Natural killer cell (primary cell): ENCODE measurements around the gene BMERB1. TPM values are rescaled to one million over a fixed set of nuclear protein-coding genes. Genes with fewer than 3 reads are reported as not detected.
A peak's percentile ranks its signal among the peaks of the same experiment; 100 is the strongest.

Experiments used
- ATAC-seq, 3 donors: fragments of 150-1000 bp in 2 of 3; fragments of 200-7000 bp in 1 of 3; cut with Tn5 transposase; 1 replicate in 1 of 3; 2 replicates in 2 of 3; pipeline ENCODE4 v1.10.0; 2021; ENCODE audit warnings: mild to moderate bottlenecking in 2 of 3, moderate library complexity in 2 of 3
- DNase-seq, 2 donors: peaks; one replicate each; pipeline versions ENCODE4 v3.0.0 to v3.0.0-alpha.2; 2013 to 2021; ENCODE audit warnings: mixed read lengths in 1 of 2
- H3K27ac ChIP-seq: one replicate; pipeline ENCODE4 v1.5.1; 2013; ENCODE audit warnings: mild to moderate bottlenecking, low read length
- H3K27me3 ChIP-seq: one replicate; pipeline ENCODE4 v1.6.1; 2013; ENCODE audit warnings: low read length; ENCODE audit not compliant: control insufficient read depth, insufficient read depth
- H3K36me3 ChIP-seq: one replicate; pipeline ENCODE4 v1.6.1; 2013; ENCODE audit warnings: low read length; ENCODE audit not compliant: control insufficient read depth, insufficient read depth
- H3K4me1 ChIP-seq: one replicate; pipeline ENCODE4 v1.6.1; 2013; ENCODE audit warnings: low read length; ENCODE audit not compliant: control insufficient read depth, insufficient read depth
- H3K4me3 ChIP-seq: one replicate; pipeline ENCODE4 v1.5.1; 2013; ENCODE audit warnings: low read length
- H3K9me3 ChIP-seq: one replicate; pipeline ENCODE4 v1.6.1; 2013; ENCODE audit warnings: low read length; ENCODE audit not compliant: control insufficient read depth, insufficient read depth
- H3K27ac Mint-ChIP-seq, 2 donors: one replicate each; pipeline ENCODE4 v1.8.0; 2022; ENCODE audit warnings: mild to moderate bottlenecking in 2 of 2, mixed read lengths in 2 of 2, moderate library complexity in 1 of 2
- H3K27me3 Mint-ChIP-seq, 2 donors: one replicate each; pipeline ENCODE4 v1.8.0; 2022; ENCODE audit warnings: low read depth in 2 of 2, mixed read lengths in 2 of 2
- H3K36me3 Mint-ChIP-seq: one replicate; pipeline ENCODE4 v1.8.0; 2022; ENCODE audit warnings: mixed read lengths
- H3K4me1 Mint-ChIP-seq, 2 donors: one replicate each; pipeline ENCODE4 v1.8.0; 2022; ENCODE audit warnings: mixed read lengths in 2 of 2
- H3K4me3 Mint-ChIP-seq: one replicate; pipeline ENCODE4 v1.8.0; 2022; ENCODE audit warnings: mild to moderate bottlenecking, moderate library complexity, mixed read lengths
- H3K9me3 Mint-ChIP-seq, 2 donors: one replicate each; pipeline ENCODE4 v1.8.0; 2022; ENCODE audit warnings: mixed read lengths in 2 of 2
- WGBS: methylation state at CpG from one replicate; pipeline ENCODE4 v1.1.7; 2013; ENCODE audit warnings: missing lambda C conversion rate; ENCODE audit not compliant: insufficient coverage; 5-methylcytosine and 5-hydroxymethylcytosine counted together
- intact Hi-C: fragments of 100-400 bp; cut with micrococcal nuclease; formaldehyde crosslinking; loops from one replicate; pipeline ENCODE4 v1.14.2; 2022
- total RNA-seq, 4 donors: library from RNA; stranded (reverse); fragments of 120-200 nt in 1 of 4; gene quantifications; one replicate each; pipeline versions ENCODE4 v1.2.3 to v1.2.4, GENCODE V29; 2013 to 2022
- TF ChIP-seq, protein P1 (sequence below): fragments of 200-600 bp; IDR thresholded peaks from one replicate; pipeline ENCODE4 v1.8.0; 2022; ENCODE audit warnings: antibody characterized with exemption

BMERB1 gene
- total RNA-seq, 3 donors from 2014 or later (not counting 1 experiment from before 2014, with no cell fraction given): 3.7 to 6.7 (median 4.5) TPM

DNA sequence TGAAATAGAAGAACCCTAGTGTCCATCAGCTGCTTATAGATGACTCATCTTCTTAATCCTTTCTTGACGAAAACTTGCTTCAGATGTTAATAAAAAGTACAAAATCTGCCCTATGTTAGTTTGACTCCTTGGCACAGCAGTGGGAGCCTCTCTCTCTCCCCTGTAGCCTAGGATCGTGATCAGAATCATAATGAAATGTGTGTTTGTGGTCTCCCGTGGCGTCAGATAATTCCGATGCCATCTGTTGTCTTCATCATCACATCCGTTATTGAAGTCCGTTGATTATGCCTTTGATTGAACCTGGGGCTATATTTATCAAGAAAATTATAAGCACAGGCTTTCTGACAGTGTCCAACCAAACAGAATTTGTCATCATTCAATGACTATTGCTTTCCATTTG lies 102.5 kb downstream of the BMERB1 start:
- no peaks in the 10 kb centered on the region for H3K27me3 Mint-ChIP-seq
- TF ChIP-seq, protein P1, sequence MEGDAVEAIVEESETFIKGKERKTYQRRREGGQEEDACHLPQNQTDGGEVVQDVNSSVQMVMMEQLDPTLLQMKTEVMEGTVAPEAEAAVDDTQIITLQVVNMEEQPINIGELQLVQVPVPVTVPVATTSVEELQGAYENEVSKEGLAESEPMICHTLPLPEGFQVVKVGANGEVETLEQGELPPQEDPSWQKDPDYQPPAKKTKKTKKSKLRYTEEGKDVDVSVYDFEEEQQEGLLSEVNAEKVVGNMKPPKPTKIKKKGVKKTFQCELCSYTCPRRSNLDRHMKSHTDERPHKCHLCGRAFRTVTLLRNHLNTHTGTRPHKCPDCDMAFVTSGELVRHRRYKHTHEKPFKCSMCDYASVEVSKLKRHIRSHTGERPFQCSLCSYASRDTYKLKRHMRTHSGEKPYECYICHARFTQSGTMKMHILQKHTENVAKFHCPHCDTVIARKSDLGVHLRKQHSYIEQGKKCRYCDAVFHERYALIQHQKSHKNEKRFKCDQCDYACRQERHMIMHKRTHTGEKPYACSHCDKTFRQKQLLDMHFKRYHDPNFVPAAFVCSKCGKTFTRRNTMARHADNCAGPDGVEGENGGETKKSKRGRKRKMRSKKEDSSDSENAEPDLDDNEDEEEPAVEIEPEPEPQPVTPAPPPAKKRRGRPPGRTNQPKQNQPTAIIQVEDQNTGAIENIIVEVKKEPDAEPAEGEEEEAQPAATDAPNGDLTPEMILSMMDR: no peak
- no peaks in the 10 kb centered on the region for H3K36me3 Mint-ChIP-seq
- 92% methylated on average over 7 of the region's 7 CpGs for WGBS
- intact Hi-C loops: no loop called here
- Histone ChIP-seq H3K4me1 (no peaks in the 10 kb centered on the region), H3K36me3 (no peaks in the 10 kb centered on the region), H3K9me3 (no peaks in the 10 kb centered on the region), H3K27me3 (no peaks in the 10 kb centered on the region), H3K4me3 (no peak overlapping the region), H3K27ac (no peak overlapping the region)
- no peak overlapping the region for H3K27ac Mint-ChIP-seq
- H3K4me3 Mint-ChIP-seq: no peak overlapping the region
- no peaks in the 10 kb centered on the region for H3K9me3 Mint-ChIP-seq
- ATAC-seq (no peak), DNase-seq (no peak)
- no peaks in the 10 kb centered on the region for H3K4me1 Mint-ChIP-seq

DNA sequence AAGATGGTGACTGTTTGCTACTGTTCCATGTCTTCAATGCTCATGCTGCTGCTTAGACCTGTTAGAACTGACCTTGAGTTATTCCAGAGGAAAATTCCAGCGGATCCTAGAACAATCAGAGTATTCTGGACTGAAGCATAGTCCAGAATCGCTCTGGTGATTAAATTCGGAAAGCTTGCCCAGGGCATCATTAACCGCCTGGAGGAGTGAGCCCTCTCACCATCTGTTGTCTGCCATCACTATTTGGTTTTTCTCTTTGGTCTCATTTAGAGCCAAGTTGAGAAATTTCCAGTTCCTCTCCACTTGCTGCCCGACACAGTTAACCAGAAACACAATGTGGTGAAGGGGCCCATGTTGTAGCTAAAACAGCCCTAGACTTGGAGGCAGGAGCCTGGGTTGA lies 104.1 kb downstream of the BMERB1 start:
- H3K27me3 ChIP-seq: no peaks in the 10 kb centered on the region
- DNase-seq: no peak
- WGBS: 85% methylated on average over 5 of the region's 5 CpGs
- Mint-ChIP-seq H3K9me3 (no peaks in the 10 kb centered on the region), H3K27me3 (no peaks in the 10 kb centered on the region), H3K36me3 (no peaks in the 10 kb centered on the region), H3K4me3 (no peak overlapping the region), H3K4me1 (peaks cover 9 to 12% of the 10 kb centered on the region in 2 donors), H3K27ac (no peak overlapping the region)
- H3K4me1 ChIP-seq: no peaks in the 10 kb centered on the region
- H3K36me3 ChIP-seq: no peaks in the 10 kb centered on the region
- H3K27ac ChIP-seq: no peak overlapping the region
- intact Hi-C loops: no loop called here
- H3K4me3 ChIP-seq: no peak overlapping the region
- TF ChIP-seq, protein P1: no peak
- no peaks in the 10 kb centered on the region for H3K9me3 ChIP-seq
- ATAC-seq: no peak

DNA sequence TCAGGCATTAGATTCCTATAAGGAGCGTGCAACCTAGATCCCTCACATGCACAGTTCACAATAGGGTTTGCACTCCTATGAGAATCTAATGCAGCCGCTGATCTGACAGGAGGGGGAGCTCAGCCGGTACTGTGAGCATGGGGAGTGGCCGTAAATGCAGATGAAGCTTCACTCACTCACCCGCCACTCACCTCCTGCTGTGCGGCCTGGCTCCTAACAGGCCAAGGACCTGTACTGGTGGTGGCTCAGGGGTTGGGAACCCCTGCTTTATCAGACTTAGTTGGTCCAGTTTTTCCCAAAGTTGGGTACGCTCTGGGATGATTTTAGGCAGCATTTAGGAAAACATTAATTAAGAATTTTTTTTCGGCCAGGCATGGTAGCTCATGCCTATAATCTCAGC lies 104.8 kb downstream of the BMERB1 start:
- H3K27ac ChIP-seq: no peak overlapping the region
- ATAC-seq: no peak
- no peaks in the 10 kb centered on the region for H3K9me3 ChIP-seq
- no peak overlapping the region for H3K4me3 ChIP-seq
- DNase-seq: no peak
- Mint-ChIP-seq H3K36me3 (no peaks in the 10 kb centered on the region), H3K27ac (no peak overlapping the region), H3K9me3 (no peaks in the 10 kb centered on the region), H3K4me1 (peaks cover 9 to 12% of the 10 kb centered on the region in 2 donors), H3K4me3 (no peak overlapping the region), H3K27me3 (no peaks in the 10 kb centered on the region)
- TF ChIP-seq, protein P1: no peak
- no peaks in the 10 kb centered on the region for H3K27me3 ChIP-seq
- intact Hi-C loops: no loop called here
- no peaks in the 10 kb centered on the region for H3K36me3 ChIP-seq
- 87% methylated on average over 8 of the region's 8 CpGs for WGBS
- no peaks in the 10 kb centered on the region for H3K4me1 ChIP-seq

DNA sequence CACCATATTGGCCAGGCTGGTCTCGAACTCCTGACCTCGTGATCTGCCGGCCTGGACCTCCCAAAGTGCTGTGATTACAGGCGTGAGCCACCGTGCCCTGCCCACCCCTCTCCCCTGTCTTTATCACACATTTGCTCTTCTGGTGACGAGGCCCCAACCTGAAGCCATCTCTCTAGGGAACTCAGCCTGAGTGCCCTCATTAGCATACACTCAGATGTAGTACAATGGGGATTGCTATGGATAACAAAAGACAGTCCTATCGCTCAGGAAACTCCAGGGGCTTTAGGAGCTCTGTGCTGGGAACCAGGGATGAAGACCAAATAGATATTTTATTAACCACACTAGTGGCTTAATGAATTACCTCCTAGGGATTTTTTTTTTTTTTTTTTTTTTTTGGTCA lies 107.9 kb downstream of the BMERB1 start:
- Histone ChIP-seq H3K36me3 (no peaks in the 10 kb centered on the region), H3K9me3 (no peaks in the 10 kb centered on the region), H3K27me3 (no peaks in the 10 kb centered on the region), H3K4me3 (no peak overlapping the region), H3K27ac (no peak overlapping the region), H3K4me1 (no peaks in the 10 kb centered on the region)
- ATAC-seq: no peak
- Mint-ChIP-seq H3K36me3 (no peaks in the 10 kb centered on the region), H3K4me1 (peaks cover 9 to 12% of the 10 kb centered on the region in 2 donors), H3K27me3 (no peaks in the 10 kb centered on the region), H3K9me3 (no peaks in the 10 kb centered on the region), H3K4me3 (no peak overlapping the region), H3K27ac (peak overlapping the region in 1 of 2 donors; percentile 54)
- 83% methylated on average over 6 of the region's 7 CpGs for WGBS
- intact Hi-C loops: no loop called here
- TF ChIP-seq, protein P1: no peak
- no peak for DNase-seq
